Measurements from ENCODE around the gene SLC22A3. TPM values are rescaled to one million over a fixed set of nuclear protein-coding genes. Genes with fewer than 3 reads are reported as not detected.

The SLC22A3 gene
- total and polyA plus RNA-seq, 2 of the 13 experiments (the other 11 are each of a cell fraction or from before 2014, with no cell fraction given): 12.0 to 31.5 TPM

DNA sequence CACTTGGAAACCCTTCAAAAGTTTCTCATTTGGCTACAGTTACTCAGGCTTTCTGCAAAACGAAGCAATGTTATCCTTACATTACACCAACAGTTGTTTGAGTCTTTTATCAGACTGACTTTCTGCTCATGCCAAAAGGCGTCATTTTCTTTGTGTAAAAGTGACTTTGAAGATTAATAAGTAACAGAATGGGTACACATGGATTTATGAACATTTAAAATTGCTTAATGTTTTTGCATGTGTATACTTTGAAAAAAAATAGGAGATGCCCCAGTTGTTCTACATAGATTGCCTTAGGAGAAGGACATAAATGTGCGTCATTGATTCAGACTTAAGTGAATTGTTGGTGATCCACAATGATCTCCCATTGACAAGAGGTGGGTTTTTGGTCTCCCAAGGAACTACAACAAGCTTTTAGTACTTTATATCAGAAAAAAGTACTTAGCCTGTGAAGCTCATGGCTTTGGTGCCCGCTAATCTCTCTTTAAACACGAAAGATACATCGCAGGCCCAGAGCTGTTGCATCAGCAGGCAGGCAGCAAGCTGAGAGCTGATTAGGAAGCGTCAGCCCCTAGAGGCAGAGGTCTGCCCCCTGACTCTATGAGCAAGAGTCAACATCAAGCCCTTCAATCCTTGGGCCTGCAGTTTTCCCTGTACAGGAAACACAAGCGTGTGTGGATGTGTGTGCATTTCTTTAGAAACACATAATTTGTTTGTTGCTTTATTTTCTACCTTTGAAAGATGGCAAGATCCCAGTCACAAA lies 45.9 kb downstream of the SLC22A3 start (continued):
- peak; percentile 73; the same call in 1 of the 2 replicates for TF ChIP-seq ZNF317 (CRISPR knock-in tag; IDR thresholded peaks at IDR 0.05)
- TF ChIP-seq ZSCAN21 (CRISPR knock-in tag; IDR thresholded peaks at IDR 0.05; ENCODE audit: borderline replicate concordance): no peak
- TF ChIP-seq ETV5 (CRISPR knock-in tag; IDR thresholded peaks at IDR 0.05; ENCODE audit: borderline replicate concordance): peak; percentile 49; the same call in 1 of the 2 replicates
- TF ChIP-seq, protein P1, sequence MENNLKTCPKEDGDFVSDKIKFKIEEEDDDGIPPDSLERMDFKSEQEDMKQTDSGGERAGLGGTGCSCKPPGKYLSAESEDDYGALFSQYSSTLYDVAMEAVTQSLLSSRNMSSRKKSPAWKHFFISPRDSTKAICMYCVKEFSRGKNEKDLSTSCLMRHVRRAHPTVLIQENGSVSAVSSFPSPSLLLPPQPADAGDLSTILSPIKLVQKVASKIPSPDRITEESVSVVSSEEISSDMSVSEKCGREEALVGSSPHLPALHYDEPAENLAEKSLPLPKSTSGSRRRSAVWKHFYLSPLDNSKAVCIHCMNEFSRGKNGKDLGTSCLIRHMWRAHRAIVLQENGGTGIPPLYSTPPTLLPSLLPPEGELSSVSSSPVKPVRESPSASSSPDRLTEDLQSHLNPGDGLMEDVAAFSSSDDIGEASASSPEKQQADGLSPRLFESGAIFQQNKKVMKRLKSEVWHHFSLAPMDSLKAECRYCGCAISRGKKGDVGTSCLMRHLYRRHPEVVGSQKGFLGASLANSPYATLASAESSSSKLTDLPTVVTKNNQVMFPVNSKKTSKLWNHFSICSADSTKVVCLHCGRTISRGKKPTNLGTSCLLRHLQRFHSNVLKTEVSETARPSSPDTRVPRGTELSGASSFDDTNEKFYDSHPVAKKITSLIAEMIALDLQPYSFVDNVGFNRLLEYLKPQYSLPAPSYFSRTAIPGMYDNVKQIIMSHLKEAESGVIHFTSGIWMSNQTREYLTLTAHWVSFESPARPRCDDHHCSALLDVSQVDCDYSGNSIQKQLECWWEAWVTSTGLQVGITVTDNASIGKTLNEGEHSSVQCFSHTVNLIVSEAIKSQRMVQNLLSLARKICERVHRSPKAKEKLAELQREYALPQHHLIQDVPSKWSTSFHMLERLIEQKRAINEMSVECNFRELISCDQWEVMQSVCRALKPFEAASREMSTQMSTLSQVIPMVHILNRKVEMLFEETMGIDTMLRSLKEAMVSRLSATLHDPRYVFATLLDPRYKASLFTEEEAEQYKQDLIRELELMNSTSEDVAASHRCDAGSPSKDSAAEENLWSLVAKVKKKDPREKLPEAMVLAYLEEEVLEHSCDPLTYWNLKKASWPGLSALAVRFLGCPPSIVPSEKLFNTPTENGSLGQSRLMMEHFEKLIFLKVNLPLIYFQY (CRISPR knock-in tag; IDR thresholded peaks at IDR 0.05; ENCODE audit: borderline replicate concordance): peak; percentile 46; the same call in 1 of the 2 replicates
- no peak for TF ChIP-seq NR3C1 (CRISPR knock-in tag; IDR thresholded peaks at IDR 0.05)
- TF ChIP-seq, protein P2, sequence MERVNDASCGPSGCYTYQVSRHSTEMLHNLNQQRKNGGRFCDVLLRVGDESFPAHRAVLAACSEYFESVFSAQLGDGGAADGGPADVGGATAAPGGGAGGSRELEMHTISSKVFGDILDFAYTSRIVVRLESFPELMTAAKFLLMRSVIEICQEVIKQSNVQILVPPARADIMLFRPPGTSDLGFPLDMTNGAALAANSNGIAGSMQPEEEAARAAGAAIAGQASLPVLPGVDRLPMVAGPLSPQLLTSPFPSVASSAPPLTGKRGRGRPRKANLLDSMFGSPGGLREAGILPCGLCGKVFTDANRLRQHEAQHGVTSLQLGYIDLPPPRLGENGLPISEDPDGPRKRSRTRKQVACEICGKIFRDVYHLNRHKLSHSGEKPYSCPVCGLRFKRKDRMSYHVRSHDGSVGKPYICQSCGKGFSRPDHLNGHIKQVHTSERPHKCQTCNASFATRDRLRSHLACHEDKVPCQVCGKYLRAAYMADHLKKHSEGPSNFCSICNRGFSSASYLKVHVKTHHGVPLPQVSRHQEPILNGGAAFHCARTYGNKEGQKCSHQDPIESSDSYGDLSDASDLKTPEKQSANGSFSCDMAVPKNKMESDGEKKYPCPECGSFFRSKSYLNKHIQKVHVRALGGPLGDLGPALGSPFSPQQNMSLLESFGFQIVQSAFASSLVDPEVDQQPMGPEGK (CRISPR knock-in tag; IDR thresholded peaks at IDR 0.05): peak; percentile 46; the same call in 1 of the 2 replicates
- peak; percentile 61; the same call in 1 of the 2 replicates for TF ChIP-seq HOXA3 (CRISPR knock-in tag; IDR thresholded peaks at IDR 0.05)

All from HepG2 (cell line).